ENCODE measurements around the gene CCDC149.

CCDC149 gene

DNA sequence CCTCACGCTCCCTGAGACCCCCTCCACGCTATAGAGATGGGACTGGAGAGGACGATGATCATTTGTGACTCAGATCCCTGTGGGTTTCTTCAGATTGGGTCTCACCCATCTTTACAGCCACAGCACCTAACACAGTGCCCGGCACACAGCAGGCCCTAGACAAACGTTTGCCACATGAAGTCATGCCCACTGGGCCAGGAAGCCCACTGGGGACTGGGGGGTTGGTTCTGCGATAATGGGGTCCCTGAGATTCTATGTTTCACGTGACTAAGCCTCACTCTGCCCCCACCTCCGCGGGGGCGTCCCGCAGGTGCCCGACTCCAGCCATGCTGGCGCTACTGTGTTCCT, 113.7 kb downstream of the CCDC149 start:
- DNase-seq: no peak

DNA sequence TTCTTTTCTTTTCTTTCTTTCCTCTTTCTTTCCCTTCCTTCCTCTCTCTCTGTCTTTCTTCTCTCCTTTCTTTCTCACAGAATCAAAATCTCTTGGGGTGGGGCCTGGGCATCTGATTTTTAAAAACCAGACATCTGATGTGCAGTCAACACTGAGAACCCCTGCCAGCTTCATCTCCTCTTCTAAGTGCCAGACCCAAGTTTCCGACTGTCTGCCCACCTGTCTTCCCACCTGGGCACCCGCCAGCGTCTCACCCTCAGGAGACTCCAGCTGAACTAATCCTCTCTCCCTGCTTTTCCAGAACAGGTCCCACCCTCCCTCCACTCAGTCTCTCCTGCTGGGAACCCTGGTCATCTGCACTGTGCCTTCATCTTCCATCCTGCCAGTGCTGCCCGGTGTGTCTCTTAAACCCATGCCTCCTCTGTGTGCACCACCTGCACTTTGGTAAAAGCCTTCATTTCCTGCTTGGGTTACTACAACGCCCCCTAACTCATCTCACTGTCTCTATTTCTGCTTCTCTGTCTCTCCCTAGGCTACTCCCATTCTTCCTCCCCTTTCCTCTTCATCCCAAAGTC, 114.7 kb downstream of the CCDC149 start:
- DNase-seq: no peak

DNA sequence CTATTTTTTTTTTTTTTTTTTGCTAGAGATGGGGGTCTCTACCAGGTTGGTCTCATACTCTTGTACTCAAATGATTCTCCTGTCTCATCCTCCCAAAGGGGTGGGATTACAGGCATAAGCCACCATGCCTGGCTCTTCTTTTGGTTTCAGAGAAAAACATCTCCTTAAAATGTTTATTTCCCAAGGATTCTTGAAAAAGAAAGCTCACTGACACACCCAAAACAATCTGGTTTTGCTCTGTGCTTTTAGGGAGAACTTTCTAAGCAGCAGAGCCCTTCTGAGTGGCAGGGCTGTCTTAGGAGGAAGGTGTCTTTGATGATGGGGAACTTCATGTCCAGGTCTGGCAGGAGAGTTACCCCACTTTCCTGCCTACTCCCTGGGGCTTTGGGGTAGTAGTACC, 116.2 kb downstream of the CCDC149 start:
- DNase-seq: no peak

DNA sequence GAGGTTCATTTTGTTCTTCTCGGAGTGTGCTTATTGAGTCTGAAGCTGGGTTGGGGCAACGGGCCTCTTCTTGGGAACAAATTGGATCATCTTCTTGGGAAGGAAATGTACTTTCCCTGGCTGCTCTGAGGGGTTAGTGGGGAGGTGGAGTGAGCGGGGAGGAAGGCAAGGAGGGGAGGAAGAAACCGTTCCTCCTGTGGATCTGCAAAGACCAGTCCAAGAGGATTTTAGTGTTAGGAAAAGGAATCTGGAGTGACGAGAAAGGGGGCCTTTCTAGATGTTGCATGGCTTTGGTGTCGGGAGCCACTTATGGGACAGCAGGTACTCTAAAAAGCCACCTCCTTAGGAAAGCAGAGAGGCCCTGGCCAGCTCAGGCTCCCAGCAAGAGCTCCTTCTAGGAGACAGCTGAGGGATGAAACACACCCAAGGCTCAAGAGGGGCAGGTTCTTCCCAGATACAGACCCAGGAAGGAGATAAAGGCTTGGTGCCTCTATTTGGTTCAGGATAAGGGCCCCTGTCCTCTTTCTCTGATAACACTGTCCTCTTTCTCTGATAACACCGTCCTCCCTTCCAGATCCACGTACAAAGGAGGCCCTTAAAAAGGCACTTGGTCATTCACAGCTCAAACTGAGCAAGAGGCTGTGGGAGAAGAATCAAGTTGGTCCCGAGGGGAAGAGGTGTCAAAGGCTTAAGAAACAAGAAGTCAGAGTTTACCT, 117.0 kb downstream of the CCDC149 start:
- no peak for DNase-seq

DNA sequence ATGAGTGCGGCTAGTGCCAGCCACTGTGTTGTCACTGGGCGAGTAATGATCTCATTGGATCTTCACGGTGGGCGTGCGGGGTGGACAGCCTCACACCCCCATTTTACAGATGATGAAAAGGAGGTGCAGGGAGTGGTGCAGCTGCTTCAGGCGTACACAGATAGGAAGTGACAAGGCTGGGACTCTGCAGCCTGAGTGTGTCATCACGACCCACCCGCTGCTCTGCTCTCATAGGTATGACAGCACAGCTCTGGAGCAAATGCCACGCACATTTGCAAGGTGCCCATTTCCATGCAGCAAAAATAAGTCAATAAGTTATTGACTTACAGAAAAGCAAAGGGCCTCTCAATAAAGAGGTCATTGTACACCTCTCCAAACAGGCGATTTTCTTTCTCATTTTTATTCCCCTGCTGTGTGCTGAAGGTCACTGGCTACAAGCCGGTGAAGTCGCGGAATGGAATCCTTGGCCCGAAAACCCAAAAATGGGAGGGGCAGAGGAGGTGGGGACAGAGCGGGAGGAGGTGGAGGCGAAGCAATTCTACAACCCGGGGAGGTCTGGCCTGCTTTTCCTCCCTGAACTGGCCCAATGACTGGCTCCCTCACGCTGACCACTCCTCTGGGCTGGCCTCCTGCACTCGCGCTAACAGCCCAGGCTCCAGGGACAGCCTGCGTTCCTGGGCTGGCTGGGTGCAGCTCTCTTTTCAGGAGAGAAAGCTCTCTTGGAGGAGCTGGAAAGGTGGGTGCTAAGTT, 117.8 kb downstream of the CCDC149 start, which contains the start of gene SOD3:
Gene SOD3 (plus strand): TSS at position 658 of the 750 bp plus-strand sequence. CDS start 3,949 bp downstream, outside the sequence.
- no peak for DNase-seq

DNA sequence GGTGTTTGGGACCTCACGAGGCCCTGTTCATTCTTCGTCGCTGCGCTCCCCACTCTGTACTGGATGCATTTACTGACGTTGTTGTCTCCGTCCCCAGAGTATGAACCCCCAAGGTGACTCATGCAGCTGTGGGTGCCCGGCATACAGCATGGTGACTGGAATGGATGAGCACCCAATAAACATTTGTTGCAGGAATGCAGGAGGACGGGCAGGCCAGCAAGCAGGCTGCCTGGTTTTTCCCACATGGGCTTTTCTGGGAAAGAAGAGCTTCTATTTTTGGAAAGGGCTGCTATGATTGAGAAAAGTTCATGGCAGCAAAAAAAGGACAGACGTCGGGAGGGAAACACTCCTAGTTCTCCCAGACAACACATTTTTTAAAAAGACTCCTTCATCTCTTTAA, 118.4 kb downstream of the CCDC149 start:
- no peak for DNase-seq

DNA sequence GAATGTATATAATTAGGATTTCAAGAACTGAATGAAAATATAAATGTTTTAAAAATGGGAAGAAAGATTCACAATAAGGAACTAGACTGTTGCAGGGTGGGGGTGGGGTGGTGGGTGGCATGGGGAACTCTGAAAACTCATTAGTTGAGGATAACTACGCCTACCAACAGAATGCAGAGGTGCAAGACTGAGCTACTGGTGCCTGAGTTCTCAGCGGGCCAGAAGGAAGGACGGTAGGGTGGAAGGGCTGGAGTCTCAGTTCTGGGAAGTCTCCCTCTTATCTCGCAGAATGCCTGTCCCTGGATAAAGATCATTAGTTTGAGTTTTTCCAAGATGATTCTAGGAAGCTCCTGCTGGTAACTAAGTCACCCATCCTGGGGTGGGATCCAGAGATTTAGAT, 118.8 kb downstream of the CCDC149 start:
- DNase-seq: no peak

DNA sequence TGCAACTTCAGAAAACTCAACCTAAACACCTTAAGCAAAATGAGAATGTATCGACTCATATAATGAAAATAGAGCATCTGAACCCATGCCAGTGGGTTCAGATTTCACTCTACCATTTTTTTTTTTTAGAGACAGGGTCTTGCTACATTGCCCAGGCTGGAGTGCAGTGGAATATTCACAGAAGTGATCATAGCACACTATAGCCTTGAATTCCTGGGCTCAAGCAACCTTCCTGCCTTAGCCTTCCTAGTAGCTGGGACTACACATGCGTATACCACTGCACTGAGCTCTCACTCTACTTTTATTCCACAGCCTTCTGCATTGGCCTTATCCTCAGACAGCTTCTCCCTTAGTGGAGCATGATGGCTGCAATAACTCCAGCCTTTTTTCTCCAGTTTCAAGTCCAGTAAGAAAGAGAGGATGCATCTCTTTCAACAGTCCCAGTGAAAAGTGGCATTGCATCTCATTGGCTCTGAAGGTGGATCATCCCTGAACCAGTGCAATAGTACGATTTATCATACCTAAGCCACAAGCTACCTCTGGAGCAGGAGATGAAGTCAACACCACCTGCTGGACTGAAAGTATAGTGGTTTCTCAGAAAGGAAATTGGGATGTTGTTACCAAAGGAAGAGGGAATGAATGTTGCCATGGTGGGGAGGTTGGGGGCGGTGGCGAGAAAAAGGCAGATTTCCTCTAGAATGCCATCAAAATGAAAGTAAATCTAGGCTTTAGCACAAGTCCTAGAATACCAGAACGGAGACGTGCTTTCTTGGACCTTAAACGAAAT, 119.4 kb downstream of the CCDC149 start:
- DNase-seq: no peak

DNA sequence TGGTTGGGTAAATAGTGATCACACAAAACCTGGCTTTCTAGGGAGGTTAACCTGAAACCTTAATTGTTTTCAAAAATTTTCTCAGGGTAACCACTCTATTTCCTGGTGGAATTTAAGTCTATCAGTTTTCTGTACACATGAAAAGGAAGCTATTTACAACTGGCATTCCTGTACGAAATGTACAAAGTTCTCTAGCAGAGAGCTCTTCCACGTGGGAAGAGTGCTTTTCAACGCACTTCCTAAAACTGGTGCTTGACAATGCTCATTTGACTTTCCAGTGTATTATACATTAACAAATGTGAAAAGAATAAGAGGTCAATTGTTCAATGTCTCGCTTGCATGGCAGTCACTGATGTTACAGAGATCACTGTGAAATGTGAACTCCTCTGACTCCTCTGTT, 120.3 kb downstream of the CCDC149 start:
- no peak for DNase-seq

DNA sequence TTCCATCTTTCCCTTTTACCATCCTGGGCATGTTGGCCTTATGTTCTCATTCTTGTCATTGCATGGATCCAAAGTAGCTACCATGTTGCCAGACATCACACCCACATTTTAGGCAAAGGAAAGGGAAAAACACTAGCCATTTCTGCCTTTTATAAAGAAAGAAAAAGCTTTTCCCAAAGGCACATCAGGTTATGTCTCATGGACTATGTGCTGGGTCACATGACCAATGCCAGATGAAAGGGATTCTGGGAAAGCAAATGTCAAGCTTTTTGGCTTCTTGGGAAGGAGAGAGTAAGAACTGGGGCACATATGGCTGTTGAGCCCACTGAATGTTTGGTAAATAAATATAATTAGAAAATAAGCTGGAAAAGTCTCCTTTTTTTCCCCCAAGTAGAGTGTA, 121.8 kb downstream of the CCDC149 start:
- no peak for DNase-seq

DNA sequence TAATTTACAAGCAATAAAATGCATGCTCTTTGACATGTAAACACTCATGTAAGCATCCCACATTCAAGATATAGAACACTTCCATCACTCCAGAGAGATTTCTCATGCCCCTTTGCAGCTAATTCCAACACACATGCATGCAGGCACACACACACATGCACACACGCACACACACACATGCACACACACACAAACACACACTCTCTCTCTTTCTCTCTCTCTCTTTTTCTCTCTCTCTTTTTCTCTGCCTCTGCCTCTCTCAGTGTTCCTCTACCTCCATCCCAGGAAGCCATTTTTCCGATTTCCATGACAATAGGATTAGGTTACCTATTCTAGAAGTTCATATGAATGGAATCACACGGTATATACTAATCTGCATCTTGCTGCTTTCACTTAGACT, 129.3 kb downstream of the CCDC149 start:
- DNase-seq: no peak

DNA sequence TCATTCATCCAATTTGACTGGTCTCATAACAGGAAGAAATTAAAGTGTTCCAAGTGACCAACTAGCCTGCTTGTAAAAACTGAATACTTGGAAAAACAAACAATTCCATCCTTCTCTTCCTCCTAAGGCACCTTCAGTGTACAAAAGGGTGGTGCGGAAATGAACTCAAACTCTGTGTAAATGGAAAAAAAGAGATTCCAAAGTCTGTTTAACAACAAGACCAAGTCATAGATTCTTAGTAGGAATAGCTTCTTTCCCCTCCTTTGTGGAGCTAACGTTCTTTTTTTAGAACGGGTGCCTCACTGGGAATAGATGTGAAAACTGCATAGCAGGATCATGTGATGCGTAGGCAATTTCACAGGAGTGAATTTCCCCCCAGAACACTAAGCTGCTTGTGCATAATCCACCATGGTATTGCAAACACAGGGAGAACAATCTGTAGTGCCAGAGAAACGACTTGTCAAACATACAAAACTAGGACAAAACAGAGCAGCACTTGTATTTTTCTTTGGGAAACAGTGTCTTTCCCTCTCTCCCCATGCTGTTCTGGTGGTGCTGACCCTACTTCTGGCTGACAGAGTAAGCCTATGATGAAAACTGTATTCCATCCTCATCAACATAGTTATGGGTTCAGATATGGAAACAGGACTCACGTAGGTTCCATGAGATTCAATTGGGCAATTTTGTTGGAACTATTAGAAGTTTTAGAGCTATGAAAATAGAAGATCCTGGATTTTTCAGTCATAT, 130.7 kb downstream of the CCDC149 start:
- no peak for DNase-seq

DNA sequence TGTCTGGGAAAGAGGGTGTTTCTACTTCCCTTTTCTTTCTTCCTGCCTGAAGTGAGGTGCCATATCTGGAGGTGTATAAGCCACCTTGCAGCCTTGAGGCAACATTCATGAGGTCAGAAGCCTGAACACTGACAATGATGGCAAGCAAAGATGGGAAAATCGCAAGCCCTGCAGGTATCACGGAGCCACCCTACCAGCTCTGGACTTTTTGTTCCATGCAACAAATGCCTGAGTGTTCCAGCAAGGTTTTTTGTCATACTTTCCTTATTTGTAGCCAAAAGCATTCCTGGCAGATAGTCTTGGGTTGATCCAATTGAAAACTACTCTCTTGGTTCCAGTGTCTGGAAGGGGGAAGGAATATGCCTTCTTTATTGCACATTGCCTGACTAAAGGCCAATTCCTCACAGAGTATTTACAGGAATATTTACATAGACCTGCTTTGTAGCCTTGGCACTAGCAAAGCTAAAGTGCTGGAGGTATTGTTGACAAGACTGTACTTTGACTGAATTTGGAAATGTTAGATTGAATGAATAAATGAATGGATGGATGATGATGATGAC, 131.8 kb downstream of the CCDC149 start:
- DNase-seq: no peak

DNA sequence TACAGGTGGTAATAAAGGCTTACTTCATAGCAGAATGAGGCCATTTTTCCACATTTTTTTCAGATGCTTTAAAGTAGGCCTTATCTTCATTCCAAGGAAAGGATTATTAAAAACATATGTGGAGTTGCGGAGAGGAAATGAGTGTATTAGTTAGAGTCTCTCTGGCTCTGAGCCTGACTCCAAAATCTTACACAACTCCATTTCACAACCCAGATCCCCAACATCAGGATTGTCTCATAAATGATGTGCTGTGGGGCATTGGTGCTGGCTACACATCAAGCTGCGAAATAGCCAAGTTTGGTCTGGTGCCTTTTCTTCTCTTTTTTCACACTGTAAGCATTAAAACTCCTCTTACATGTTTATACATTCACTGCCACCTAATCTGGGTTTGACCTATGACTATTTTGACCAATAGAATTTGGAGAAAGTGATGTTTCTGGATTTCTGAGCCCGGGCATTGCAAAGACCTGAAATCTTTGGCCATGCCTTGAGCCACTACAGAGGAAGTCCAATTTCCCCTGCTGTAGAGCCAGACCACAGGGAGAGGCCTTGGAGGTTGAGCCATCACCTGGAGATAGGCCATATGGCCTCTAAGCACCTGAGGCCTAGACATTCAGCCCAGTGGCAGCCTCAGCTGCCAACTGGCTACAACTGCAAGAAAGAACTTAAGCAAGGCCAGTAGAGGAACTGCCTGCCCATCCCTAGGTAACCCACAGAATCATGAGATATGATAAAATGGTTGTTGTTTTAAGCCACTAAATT, 134.2 kb downstream of the CCDC149 start:
- no peak for DNase-seq

DNA sequence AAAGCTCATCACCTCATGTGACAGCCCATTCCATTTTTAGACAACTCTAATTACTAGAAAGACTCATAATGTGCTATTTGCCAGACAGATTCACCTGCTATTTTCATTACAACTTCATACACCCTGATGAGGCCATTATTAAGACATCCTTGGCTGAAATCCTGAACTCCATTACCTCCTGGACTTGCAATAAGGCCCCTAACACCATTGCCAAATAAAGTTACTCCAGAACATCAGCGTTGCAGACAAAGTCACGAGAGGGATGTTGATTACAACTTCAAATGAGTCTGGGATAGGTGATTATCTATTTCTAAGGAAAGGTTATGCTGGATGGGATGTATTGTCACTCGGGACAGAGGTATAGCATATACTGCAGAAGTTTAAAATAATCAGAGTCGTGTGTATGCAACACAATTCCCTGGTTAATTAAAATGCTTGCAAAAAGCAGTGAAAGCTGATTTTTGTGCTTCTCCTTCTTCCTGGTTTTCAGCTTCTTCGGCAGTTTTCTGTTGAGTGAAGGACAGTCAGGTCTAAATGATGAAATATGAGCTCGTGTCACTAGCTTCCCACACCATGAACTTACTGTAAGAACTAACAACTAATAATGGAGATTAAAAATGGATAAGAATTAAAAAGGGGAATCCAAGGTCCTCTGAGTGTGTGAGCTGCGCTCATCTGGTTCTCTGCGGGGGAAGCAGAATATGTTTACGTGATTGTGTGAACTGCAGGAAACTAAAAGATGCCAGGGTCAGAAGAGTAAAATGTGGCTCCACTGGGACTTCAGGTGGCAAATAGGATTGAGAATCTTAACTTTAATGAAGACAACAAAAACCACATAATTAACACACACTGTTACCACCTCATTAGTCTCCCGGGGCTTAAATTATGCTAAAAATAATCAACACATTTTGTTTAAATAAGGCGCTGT, 135.0 kb downstream of the CCDC149 start:
- no peak for DNase-seq

DNA sequence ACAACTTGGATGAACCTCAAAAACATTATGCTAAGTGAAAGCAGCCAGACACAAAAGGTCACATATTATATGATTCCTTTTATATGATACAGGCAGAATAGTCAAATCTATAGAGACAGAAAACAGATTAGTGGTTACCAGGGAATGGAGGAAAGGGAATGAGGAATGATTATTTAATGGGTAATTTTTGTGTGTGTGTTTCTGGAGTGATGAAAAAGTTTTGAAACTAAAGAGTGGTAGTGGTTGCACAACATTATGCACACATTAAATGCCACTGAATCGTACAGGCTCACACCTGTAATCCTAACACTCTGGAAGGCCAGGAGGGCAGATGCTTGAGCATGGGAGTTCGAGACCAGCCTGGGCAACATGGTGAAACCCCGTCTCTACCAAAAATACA, 137.1 kb downstream of the CCDC149 start:
- no peak for DNase-seq

DNA sequence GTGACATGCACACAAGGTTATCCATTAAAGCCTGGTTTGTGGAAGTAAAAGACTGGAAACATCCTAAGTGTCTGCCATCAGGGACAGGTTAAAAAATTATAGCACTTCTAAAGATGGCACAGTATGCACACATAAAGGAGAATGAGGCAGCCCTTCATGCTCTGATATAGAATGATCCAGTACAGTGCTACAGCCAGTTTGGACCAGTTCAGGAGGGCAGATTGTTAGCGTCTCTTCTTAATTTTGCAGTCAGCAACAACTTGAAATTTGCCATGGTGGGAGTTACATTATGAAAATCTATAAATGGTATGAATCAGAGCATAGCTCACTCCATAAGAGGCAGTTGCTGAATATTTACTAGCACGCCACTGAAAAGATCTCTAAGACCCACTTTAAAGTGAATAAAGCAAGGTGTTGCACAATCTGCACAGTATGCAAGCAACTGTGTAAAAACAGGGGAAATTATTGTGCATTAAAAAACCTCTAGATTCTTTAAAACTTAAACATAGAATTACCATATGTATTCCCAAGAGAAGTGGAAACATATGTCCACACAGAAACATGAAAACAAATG, 137.7 kb downstream of the CCDC149 start:
- no peak for DNase-seq

DNA sequence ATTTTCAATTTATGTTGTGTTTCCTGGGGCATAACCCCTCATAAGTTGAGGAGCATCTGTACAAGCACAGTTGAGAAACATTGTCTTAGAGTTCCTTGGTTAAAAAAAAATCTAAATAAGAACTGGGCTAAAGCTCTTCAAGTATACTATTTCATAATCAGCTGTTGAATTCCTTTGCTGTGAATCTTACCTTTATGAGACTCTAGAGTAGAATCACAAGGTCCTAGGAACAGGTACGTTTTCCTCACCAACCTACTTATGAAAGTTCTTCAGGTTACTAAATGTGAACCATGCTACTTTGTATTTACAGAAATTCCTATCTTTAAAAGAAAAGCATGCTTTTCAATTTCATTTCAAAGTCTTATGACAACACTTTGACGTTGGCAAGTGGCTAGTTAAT, 138.4 kb downstream of the CCDC149 start:
- DNase-seq: no peak

DNA sequence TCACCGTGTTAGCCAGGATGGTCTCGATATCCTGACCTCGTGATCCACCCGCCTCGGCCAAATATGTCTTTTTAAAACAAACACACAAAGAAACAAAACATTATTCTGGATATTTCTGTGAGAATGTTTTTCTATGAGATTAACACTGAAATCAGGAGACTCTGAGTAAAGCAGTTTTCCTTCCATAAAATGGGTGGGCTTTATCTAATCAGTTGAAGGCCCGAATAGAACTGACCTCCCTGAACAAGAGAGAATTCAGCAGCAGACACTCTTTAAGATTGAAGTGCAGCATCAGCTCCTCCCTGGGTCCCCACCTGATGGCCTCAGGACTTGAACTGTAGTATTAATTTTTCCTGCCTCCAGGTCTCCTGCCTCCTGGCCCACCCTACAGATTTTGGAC, 139.9 kb downstream of the CCDC149 start:
- DNase-seq: no peak

DNA sequence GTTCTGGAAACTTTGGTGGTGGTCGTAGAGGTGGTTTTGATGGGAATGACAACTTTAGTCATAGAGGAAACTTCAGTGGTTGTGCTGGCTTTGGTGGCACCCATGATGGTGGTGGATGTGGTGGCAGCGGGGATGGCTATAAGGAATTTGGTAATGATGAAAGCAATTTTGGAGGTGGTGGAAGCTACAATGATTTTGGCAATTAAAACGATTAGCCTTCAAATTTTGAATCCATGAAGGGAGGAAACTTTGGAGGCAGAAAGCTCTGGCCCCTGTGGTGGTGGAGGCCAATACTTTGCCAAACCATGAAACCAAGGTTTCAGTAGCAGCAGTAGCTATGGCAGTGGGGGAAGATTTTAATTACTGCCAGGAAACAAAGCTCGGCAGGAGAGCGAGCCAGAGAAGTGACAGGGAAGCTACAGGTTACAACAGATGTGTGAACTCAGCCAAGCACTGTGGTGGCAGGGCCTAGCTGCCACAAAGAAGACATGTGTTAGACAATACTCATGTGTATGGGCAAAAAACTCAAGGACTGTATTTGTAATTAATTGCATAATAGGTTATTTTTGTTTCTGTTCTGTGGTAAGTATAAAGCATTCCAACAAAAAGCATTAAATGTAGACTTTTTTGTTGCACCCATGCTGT, 140.7 kb downstream of the CCDC149 start:
- DNase-seq: no peak
